Stimulated activated CD8-positive, alpha-beta memory T cell treated with anti-CD3 and anti-CD28 coated beads, Interleukin-4, amount 100 ng/mL, for 4 hours (primary cell): ENCODE results near the gene RHOF.
"Not testable (repeated sequence)": the region's sequence is repeated elsewhere in the genome, so short reads cannot be mapped to it uniquely, and the experiment has no call there.

ENCODE experiments used
- DNase-seq, 2 donors: peaks; one replicate each; pipeline ENCODE4 v3.0.0-alpha.2; 2020; ENCODE audit warnings: low read depth in 2 of 2, low spot score in 1 of 2

The RHOF gene

GRCh38 chr12:121750507-121750955 lies 43.0 kb downstream of the RHOF start:
- no peak for DNase-seq

- no peak for DNase-seq
These were observed 44.2 kb downstream of the RHOF start for GRCh38 chr12:121749267-121749666.

GRCh38 chr12:121748571-121749265 lies 44.8 kb downstream of the RHOF start:
- DNase-seq: no peak

- no peak for DNase-seq
These were observed 45.3 kb downstream of the RHOF start for GRCh38 chr12:121748218-121748570.

- DNase-seq: not testable (repeated sequence)
These were observed 47.9 kb downstream of the RHOF start for GRCh38 chr12:121745545-121745944.

- DNase-seq: no peak
These were observed 51.7 kb downstream of the RHOF start for GRCh38 chr12:121741743-121742142.

GRCh38 chr12:121740847-121741246 lies 52.6 kb downstream of the RHOF start:
- DNase-seq: no peak

GRCh38 chr12:121738340-121738858 lies 55.1 kb downstream of the RHOF start:
- DNase-seq: no peak

GRCh38 chr12:121733849-121734248 lies 59.6 kb downstream of the RHOF start:
- no peak for DNase-seq

- DNase-seq: no peak
These were observed 62.0 kb downstream of the RHOF start for GRCh38 chr12:121731473-121731872.

- no peak for DNase-seq
These were observed 64.5 kb downstream of the RHOF start for GRCh38 chr12:121729021-121729420.
